HEK293 (cell line): Measurements from ENCODE around the gene MRPL14.

Experiments
- CTCF ChIA-PET: fragments of 350-600 bp; formaldehyde crosslinking; extraction: SDS; loops from one replicate; lab custom pipeline; 2021; ENCODE audit warnings: antibody characterized with exemption; lab: Yijun Ruan, JAX
- POLR2A ChIA-PET: fragments of 300-600 bp; formaldehyde crosslinking; extraction: SDS; loops from one replicate; lab custom pipeline; 2020; ENCODE audit warnings: antibody characterized with exemption, inconsistent platforms; lab: Yijun Ruan, JAX
- H3K27ac ChIP-seq: fragments of 200-500 bp; sonication (Bioruptor generic); 2 replicates; pipeline ENCODE4 v1.5.1; 2014; ENCODE audit warnings: low read depth, low read length, control low read depth, inconsistent platforms; ENCODE audit errors: extremely low read depth
- H3K36me3 ChIP-seq, 2 experiments: fragments of 200-500 bp in 1 of 2; sonication (Bioruptor generic) in 1 of 2; 1 replicate in 1 of 2; 2 replicates in 1 of 2; pipeline ENCODE4 v1.5.1; 2014 to 2017; ENCODE audit warnings: inconsistent platforms in 2 of 2, low read length in 2 of 2; ENCODE audit not compliant: control insufficient read depth in 2 of 2, insufficient read depth in 1 of 2
- H3K4me1 ChIP-seq: fragments of 200-500 bp; sonication (Bioruptor generic); 2 replicates; pipeline ENCODE4 v1.5.1; 2014; ENCODE audit warnings: mild to moderate bottlenecking, low read length, inconsistent platforms; ENCODE audit not compliant: control insufficient read depth, insufficient read depth
- H3K4me3 ChIP-seq: 2 replicates; pipeline ENCODE4 v1.5.1; 2011; ENCODE audit warnings: low read depth, mild to moderate bottlenecking, control low read depth, low read length, moderate library complexity
- H3K9me3 ChIP-seq: fragments of 200-500 bp; sonication (Bioruptor generic); 2 replicates; pipeline ENCODE4 v1.5.1; 2014; ENCODE audit warnings: low read depth, low read length, inconsistent platforms; ENCODE audit not compliant: control insufficient read depth, insufficient read depth
- GLI2 ChIP-seq: fragments of 450-650 bp; formaldehyde crosslinking; IDR thresholded peaks from 2 replicates; pipeline ENCODE4; 2017; ENCODE audit warnings: missing biosample characterization, missing genetic modification characterization, low read depth, borderline replicate concordance
- HOXC10 ChIP-seq: sonication (generic); formaldehyde crosslinking; IDR thresholded peaks from 2 replicates; pipeline ENCODE4 v1.8.1; 2023; ENCODE audit warnings: mild to moderate bottlenecking, missing genetic modification reagents
- IKZF3 ChIP-seq: fragments of 450-650 bp; IDR thresholded peaks from 2 replicates; pipeline ENCODE4 v1.5.0; 2018; ENCODE audit warnings: missing biosample characterization, mild to moderate bottlenecking, missing genetic modification characterization, moderate library complexity
- SCRT2 ChIP-seq: fragments of 450-650 bp; formaldehyde crosslinking; IDR thresholded peaks from 2 replicates; pipeline ENCODE4 v1.5.1; 2016; ENCODE audit warnings: missing biosample characterization, missing genetic modification characterization
- YY1 ChIP-seq: fragments of 450-650 bp; formaldehyde crosslinking; IDR thresholded peaks from 2 replicates; pipeline ENCODE4 v1.5.1; 2018; ENCODE audit warnings: missing biosample characterization, missing genetic modification characterization
- YY2 ChIP-seq: fragments of 450-650 bp; formaldehyde crosslinking; IDR thresholded peaks from 2 replicates; pipeline ENCODE4 v1.5.1; 2016; ENCODE audit warnings: missing biosample characterization, missing genetic modification characterization
- ZBTB48 ChIP-seq: fragments of 450-650 bp; formaldehyde crosslinking; IDR thresholded peaks from 2 replicates; pipeline ENCODE4 v1.5.1; 2016; ENCODE audit warnings: missing biosample characterization, missing genetic modification characterization
- ZNF23 ChIP-seq: fragments of 450-650 bp; formaldehyde crosslinking; IDR thresholded peaks from 2 replicates; pipeline ENCODE4 v1.5.1; 2016; ENCODE audit warnings: missing biosample characterization, missing genetic modification characterization, borderline replicate concordance
- ZNF423 ChIP-seq: fragments of 450-650 bp; formaldehyde crosslinking; IDR thresholded peaks from 2 replicates; pipeline ENCODE4 v1.5.1; 2016; ENCODE audit warnings: missing biosample characterization, missing genetic modification characterization
- ZNF473 ChIP-seq: fragments of 450-650 bp; formaldehyde crosslinking; IDR thresholded peaks from 2 replicates; pipeline ENCODE4 v1.5.1; 2017; ENCODE audit warnings: missing biosample characterization, missing genetic modification characterization
- ZNF48 ChIP-seq: fragments of 450-650 bp; formaldehyde crosslinking; IDR thresholded peaks from 2 replicates; pipeline ENCODE4 v1.5.1; 2016; ENCODE audit warnings: missing biosample characterization, missing genetic modification characterization
- ZNF529 ChIP-seq: fragments of 450-650 bp; formaldehyde crosslinking; IDR thresholded peaks from 2 replicates; pipeline ENCODE4 v1.5.1; 2017; ENCODE audit warnings: missing genetic modification characterization, missing biosample characterization; ENCODE audit not compliant: insufficient replicate concordance
- ZNF623 ChIP-seq: fragments of 450-650 bp; formaldehyde crosslinking; IDR thresholded peaks from 2 replicates; pipeline ENCODE4 v1.5.1; 2016; ENCODE audit warnings: missing biosample characterization, missing genetic modification characterization
- ZNF658 ChIP-seq: fragments of 450-650 bp; formaldehyde crosslinking; IDR thresholded peaks from 2 replicates; pipeline ENCODE4; 2016; ENCODE audit warnings: missing biosample characterization, missing genetic modification characterization
- ZNF664 ChIP-seq: fragments of 450-650 bp; formaldehyde crosslinking; IDR thresholded peaks from 2 replicates; pipeline ENCODE4 v1.5.1; 2016; ENCODE audit warnings: missing biosample characterization, missing genetic modification characterization
- ZNF677 ChIP-seq: fragments of 450-650 bp; IDR thresholded peaks from 2 replicates; pipeline ENCODE4 v1.5.0; 2018; ENCODE audit warnings: missing biosample characterization, mild to moderate bottlenecking, missing genetic modification characterization, moderate library complexity
- ZNF701 ChIP-seq: fragments of 450-650 bp; formaldehyde crosslinking; IDR thresholded peaks from 2 replicates; pipeline ENCODE4 v1.5.1; 2016; ENCODE audit warnings: missing biosample characterization, missing genetic modification characterization
- TF ChIP-seq, protein P1 (sequence below): fragments of 450-650 bp; formaldehyde crosslinking; IDR thresholded peaks from 2 replicates; pipeline ENCODE4 v1.5.1; 2016; ENCODE audit warnings: missing biosample characterization, missing genetic modification characterization
- TF ChIP-seq, protein P2 (sequence below): fragments of 450-650 bp; formaldehyde crosslinking; IDR thresholded peaks from 2 replicates; pipeline ENCODE4 v1.5.1; 2017; ENCODE audit warnings: missing biosample characterization, missing genetic modification characterization
- TF ChIP-seq, protein P3 (sequence below): fragments of 450-650 bp; formaldehyde crosslinking; optimal IDR thresholded peaks from 2 replicates; pipeline ENCODE3; 2016; ENCODE audit warnings: missing biosample characterization, mild to moderate bottlenecking, missing genetic modification characterization

MRPL14 gene

DNA sequence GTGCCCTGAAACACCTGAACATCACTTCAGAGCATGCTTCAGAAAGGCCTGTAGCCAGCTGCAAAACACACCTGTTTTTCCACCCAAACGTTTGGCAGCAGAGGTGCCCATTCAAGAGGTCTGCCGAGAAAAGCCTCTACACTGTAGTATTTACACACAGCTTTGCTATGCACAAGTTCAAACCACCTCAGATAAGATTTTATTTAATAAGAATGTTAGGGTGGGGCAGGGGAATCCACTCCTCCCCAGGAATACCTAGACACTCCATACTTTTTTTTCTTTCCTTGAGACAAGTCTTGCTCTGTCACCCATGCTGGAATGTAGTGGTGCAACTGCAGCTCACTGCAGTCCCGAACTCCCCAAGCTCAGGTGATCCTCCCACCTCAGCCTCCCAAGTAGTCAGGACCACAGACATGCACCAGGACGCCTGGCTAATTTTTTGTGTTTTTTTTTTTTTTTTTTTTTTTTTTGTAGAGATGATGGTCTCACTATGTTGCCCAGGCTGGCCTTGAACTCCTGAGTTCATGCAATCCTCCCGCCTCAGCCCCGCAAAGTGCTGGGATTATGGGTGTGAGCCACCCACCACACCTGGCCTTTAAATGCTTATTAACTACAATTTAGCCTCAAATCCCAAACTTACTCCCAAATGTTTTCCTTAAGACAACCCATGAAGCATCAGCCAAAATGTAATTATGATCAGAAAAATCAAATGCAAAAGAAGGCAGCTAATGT is 9.7 kb downstream of the MRPL14 start:
- no peak for TF ChIP-seq ZNF658 (tag by site-specific recombination)
- TF ChIP-seq ZNF623 (tag by site-specific recombination), result no peak
- TF ChIP-seq ZNF664 (tag by site-specific recombination), result no peak
- TF ChIP-seq, protein P1, sequence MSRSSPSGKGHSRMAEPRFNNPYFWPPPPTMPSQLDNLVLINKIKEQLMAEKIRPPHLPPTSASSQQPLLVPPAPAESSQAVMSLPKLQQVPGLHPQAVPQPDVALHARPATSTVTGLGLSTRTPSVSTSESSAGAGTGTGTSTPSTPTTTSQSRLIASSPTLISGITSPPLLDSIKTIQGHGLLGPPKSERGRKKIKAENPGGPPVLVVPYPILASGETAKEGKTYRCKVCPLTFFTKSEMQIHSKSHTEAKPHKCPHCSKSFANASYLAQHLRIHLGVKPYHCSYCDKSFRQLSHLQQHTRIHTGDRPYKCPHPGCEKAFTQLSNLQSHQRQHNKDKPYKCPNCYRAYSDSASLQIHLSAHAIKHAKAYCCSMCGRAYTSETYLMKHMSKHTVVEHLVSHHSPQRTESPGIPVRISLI (tag by site-specific recombination), result peak; percentile 73; the same call in 1 of the 2 replicates
- TF ChIP-seq HOXC10 (CRISPR knock-in tag), result no peak
- TF ChIP-seq, protein P2, sequence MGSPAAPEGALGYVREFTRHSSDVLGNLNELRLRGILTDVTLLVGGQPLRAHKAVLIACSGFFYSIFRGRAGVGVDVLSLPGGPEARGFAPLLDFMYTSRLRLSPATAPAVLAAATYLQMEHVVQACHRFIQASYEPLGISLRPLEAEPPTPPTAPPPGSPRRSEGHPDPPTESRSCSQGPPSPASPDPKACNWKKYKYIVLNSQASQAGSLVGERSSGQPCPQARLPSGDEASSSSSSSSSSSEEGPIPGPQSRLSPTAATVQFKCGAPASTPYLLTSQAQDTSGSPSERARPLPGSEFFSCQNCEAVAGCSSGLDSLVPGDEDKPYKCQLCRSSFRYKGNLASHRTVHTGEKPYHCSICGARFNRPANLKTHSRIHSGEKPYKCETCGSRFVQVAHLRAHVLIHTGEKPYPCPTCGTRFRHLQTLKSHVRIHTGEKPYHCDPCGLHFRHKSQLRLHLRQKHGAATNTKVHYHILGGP (tag by site-specific recombination), result no peak
- no peak for TF ChIP-seq YY2 (tag by site-specific recombination)
- TF ChIP-seq YY1 (tag by site-specific recombination), result no peak
- CTCF ChIA-PET, result interaction anchor here (1.0 to 3.7 kb wide), 7 partner anchors 12 to 149 kb away, joined by 3 to 30 read pairs (median 6); partner anchors contain the start of gene SLC29A1
- POLR2A ChIA-PET, result interaction anchor here (0.6 to 2.0 kb wide), 5 partner anchors 10 to 130 kb away, joined by 3 to 11 read pairs (median 5); partner anchors contain the start of genes HSP90AB1, MRPL14 and TMEM63B
- Histone ChIP-seq H3K4me1 (peaks cover 9% of the 10 kb centered on the region), H3K9me3 (no peaks in the 10 kb centered on the region), H3K27ac (no peak overlapping the region), H3K4me3 (no peak overlapping the region), H3K36me3 (peaks cover 21 to 34% of the 10 kb centered on the region in 2 experiments)

DNA sequence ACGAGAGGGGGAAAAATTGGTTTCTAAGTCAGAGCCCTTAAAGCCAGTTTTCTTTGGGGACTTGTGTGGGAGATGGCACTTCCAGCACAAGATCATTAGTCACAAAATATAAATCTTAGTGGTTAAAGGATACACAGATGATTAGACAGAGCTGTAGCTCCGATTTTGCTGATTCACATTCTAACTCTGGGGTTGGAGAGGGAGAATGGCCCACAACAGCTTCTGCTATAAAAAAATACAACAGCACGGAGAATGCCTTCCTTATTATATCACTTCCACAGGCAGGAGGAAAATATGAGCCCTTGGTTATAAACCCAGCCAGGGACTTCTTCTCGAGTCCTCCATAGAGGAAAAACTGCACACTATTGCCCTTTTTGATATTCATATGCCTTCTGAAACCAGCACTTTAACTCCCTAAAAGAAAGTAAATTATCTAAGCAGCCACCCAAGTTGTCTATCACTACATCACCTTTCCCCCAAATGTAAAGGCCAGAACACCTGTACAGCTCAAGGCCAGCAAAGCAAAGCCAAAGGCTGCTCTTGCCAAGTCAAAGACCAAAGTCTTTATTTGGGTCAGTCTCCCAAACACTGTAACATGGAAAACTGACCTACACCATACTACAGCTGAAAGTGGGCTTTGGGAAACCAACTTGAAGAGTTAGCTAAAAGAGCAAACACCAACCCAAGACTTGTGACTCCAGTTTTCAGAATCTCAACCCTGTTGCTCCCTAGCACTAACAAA is 10.4 kb downstream of the MRPL14 start:
- ChIA-PET POLR2A (interaction anchor here (0.6 to 2.0 kb wide), 5 partner anchors 11 to 130 kb away, joined by 3 to 11 read pairs (median 3); partner anchors contain the start of genes HSP90AB1, MRPL14 and TMEM63B), CTCF (interaction anchor here (0.5 to 3.7 kb wide), 7 partner anchors 19 to 207 kb away, joined by 4 to 30 read pairs (median 5); partner anchors contain the start of gene SLC29A1)
- TF ChIP-seq ZNF701 (tag by site-specific recombination), result no peak
- no peak for TF ChIP-seq ZBTB48 (tag by site-specific recombination)
- TF ChIP-seq ZNF23 (tag by site-specific recombination), result no peak
- TF ChIP-seq SCRT2 (tag by site-specific recombination), result peak; percentile 21; the same call in 1 of the 2 replicates
- no peak for TF ChIP-seq IKZF3 (tag by site-specific recombination)
- Histone ChIP-seq H3K36me3 (peaks cover 28 to 41% of the 10 kb centered on the region in 2 experiments), H3K9me3 (no peaks in the 10 kb centered on the region), H3K27ac (no peak overlapping the region), H3K4me1 (peaks cover 9% of the 10 kb centered on the region), H3K4me3 (no peak overlapping the region)

- peaks cover 37 to 51% of the 10 kb centered on the region in 2 experiments for H3K36me3 ChIP-seq
- TF ChIP-seq ZNF48 (no peak), ZNF529 (tag by site-specific recombination) (no peak), ZNF677 (tag by site-specific recombination) (no peak), ZNF423 (no peak), GLI2 (tag by site-specific recombination) (no peak), ZNF473 (tag by site-specific recombination) (no peak)
- TF ChIP-seq, protein P3, sequence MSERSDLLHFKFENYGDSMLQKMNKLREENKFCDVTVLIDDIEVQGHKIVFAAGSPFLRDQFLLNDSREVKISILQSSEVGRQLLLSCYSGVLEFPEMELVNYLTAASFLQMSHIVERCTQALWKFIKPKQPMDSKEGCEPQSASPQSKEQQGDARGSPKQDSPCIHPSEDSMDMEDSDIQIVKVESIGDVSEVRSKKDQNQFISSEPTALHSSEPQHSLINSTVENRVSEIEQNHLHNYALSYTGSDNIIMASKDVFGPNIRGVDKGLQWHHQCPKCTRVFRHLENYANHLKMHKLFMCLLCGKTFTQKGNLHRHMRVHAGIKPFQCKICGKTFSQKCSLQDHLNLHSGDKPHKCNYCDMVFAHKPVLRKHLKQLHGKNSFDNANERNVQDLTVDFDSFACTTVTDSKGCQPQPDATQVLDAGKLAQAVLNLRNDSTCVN (tag by site-specific recombination), result no peak
- ChIA-PET POLR2A (interaction anchor here (2.0 kb wide), 1 partner anchor 131 kb away, joined by 11 read pairs; the partner anchor contains the start of gene HSP90AB1), CTCF (interaction anchor here (0.5 to 3.7 kb wide), 6 partner anchors 13 to 356 kb away, joined by 3 to 30 read pairs (median 4); no protein-coding TSS in a partner anchor)
- H3K4me3 ChIP-seq, result no peak overlapping the region
- H3K9me3 ChIP-seq, result no peaks in the 10 kb centered on the region
- H3K4me1 ChIP-seq, result peaks cover 4% of the 10 kb centered on the region; the same call in 1 of the 2 replicates
- H3K27ac ChIP-seq, result no peak overlapping the region
Measured at GRCh38 chr6:44115866-44116265, 11.4 kb downstream of the MRPL14 start.
